NT2/D1 (cell line): ENCODE data around the gene ZDHHC8.

Source experiments
- SUZ12 ChIP-seq: IDR thresholded peaks from 2 replicates; pipeline ENCODE4 v1.6.1; 2011; ENCODE audit not compliant: insufficient read length, insufficient read depth; ENCODE audit errors: extremely low read depth
- ZNF274 ChIP-seq: IDR thresholded peaks from 2 replicates; pipeline ENCODE4 v1.6.1; 2011; ENCODE audit warnings: mild to moderate bottlenecking, low read depth, low read length

DNA sequence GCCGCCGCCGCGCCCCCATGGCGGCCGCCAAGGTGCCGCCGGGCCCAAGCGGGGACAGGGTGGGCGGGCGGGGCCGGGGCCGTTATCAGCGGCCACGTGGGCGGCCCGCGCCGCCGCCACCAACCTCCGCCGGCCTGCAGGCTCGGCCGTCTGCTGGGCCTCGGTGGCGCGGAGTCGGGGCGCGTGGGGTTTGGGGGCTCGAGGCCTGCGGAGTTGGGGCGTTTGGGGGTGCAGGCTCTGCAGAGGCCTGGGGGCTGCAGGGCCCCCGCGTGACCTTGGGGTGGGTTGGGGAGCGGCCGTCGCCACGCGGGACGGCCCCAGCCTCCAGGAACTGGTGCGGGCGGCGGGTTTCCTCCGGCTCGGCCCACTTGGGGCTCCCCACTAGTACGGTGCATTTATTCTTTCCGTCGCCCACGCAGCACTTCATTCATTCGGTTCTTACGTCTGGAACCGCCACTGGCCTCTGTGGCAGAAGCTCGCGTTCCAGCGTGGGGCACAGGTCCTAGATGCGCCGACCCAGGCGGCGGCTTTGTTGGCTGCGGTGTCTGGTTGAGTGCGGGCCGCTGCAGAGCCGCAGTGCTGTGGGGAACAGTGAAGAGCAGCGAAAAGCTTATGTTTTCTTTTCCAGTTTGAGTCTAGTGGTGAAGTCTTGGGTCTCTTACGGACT is 13.8 kb upstream of the ZDHHC8 start:
- TF ChIP-seq SUZ12 (no peak), ZNF274 (no peak)
